ENCODE data around the gene MRPL47.
"Not testable (repeated sequence)": the region's sequence is repeated elsewhere in the genome, so short reads cannot be mapped to it uniquely, and the experiment has no call there.

MRPL47 gene

DNA sequence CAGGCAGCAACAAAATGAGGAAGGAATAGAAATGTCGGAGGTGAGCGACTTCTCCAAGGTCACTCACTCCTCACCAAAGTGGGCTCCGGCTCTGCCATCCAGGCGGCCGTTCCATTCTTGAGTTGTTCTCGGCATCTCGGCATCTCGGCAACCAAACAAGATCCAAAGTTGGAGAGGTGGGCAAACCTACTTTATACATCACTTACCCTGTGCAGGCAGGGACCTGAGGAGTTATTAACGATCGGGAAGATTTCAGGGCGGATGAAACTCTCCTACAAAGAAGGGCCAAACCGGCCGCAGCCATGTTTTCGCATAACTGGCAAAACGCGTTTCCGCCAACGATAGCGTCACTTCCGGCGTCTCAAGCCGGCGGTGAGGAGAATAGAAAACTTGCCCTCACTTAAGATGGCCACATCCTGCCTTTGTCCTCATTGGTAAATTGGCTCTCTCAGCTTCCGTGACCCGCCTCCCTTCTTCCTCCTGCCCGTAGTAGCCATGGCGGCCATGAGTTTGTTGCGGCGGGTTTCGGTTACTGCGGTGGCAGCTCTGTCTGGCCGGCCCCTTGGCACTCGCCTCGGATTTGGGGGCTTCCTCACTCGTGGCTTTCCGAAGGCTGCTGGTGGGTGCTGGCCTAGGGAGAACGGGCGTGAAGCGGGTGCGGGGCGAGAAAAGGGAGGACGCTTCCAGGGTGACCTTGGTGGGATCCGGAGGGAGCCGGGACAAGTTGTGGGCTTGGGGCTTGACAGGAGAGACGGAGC is at the start of gene MRPL47, which contains the start of gene NDUFB5:
Gene MRPL47 (minus strand): TSS at position 318 of the 758 bp plus-strand sequence. CDS start 14 bp downstream, at position 304.
Gene NDUFB5 (plus strand): TSS at position 474 of the 758 bp plus-strand sequence. CDS start 22 bp downstream, at position 496.
- DNase-seq (ENCODE audit: extremely low read depth in 1 of 2, low read depth in 1 of 2): peak; percentile 81 to 86

DNA sequence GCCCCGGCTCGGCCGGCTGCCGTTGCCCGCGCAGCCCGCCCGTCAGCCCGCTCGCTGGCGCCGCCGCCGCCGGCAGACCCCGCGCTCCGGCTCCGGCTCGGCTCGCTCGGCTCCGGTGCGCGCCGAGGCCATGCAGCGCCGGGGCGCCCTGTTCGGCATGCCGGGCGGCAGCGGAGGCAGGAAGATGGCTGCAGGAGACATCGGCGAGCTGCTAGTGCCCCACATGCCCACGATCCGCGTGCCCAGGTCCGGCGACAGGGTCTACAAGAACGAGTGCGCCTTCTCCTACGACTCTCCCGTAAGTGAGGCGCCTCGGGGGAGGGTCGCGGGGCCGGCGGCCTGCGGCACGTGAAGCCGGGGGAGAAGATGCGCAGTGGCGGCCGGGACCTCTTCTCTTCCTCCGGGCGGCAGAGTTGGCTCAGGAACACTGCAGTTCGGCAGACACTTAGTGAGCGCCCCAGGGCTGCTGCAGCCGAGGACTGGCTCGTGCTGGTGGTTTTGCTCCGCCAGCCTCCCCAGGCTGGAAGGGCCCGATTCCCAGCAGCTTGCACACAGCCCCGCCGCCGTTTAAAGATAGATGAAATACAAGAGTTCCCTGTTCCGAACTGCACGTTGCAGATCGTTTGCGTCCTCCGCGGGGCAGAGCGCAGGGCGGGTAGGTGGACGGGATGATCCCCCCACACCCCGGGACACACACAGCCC is 48.8 kb upstream of the MRPL47 start:
- DNase-seq (ENCODE audit: extremely low read depth in 1 of 2, low read depth in 1 of 2): peak; percentile 13 to 31

- DNase-seq (ENCODE audit: extremely low read depth in 1 of 2, low read depth in 1 of 2): peak; percentile 17 to 37
Observed at GRCh38 chr3:179652447-179653095, 48.1 kb upstream of the MRPL47 start, which contains the start of gene USP13. Gene USP13 (plus strand): TSS chr3:179653040. CDS start chr3:179653226, 186 bp downstream.

- no peak for DNase-seq (ENCODE audit: extremely low read depth in 1 of 2, low read depth in 1 of 2)
Observed at GRCh38 chr3:179651687-179652446, 47.4 kb upstream of the MRPL47 start.

DNA sequence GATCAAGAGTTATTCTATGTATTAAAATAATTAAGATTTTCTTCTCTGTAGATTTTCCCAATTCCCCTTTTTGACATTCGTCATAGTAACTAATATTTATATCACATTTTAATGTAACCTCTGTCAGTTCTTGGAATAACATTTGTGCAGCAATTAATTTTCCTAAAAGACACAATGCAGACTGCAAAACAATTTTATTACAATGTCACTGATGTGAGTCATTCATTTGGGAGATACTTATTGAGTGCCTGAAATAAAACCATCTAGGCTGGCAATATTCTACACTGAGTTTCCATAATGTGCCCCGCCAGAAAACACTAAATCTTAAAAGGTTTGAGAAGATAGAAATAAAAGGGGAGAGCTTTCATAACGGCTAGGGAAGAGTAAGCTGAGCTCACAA is 41.7 kb upstream of the MRPL47 start:
- DNase-seq (ENCODE audit: extremely low read depth in 1 of 2, low read depth in 1 of 2): no peak

- not testable (repeated sequence) for DNase-seq (ENCODE audit: extremely low read depth in 1 of 2, low read depth in 1 of 2)
Observed at GRCh38 chr3:179643837-179644236, 39.4 kb upstream of the MRPL47 start.

DNA sequence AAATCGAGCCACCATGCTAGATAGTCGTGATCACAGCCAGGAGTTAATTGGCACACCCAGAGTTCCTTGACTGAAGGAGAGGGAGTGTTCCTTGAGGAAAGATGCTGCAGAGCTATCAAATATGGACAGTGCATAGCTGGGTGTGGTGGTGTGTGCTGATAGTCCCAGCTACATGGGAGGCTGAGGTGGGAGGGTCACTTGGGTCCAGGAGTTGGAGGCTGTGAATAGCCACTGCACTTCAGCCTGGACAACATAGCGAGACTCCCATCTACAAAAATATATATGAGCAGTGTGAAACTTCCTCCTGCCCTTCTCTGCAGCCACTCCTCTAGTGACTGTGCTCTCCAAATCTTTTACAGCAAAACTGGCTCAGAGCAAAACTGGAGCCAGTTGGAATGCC is 38.4 kb upstream of the MRPL47 start:
- DNase-seq (ENCODE audit: extremely low read depth in 1 of 2, low read depth in 1 of 2): no peak

DNA sequence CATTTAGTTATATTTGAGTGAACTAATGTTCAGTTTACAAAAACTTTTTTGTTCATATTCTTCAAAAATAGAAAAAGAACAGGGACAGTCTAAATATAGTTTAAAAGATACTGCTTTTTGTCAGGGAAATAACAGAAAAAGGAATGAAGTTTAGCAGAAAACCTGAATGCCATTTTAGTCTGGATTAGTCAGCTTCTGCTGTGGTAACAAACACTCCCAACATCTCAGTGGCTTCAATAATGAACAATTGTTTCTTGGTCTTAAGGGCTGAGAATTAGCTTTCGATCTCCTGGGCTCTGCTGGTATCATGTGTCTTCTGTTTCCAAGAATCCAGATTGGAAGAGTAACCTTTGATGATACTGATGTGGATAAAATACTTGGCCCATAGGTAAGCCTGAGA is 36.0 kb upstream of the MRPL47 start:
- no peak for DNase-seq (ENCODE audit: extremely low read depth in 1 of 2, low read depth in 1 of 2)

GRCh38 chr3:179630753-179631451 is 26.5 kb upstream of the MRPL47 start:
- no peak for DNase-seq (ENCODE audit: extremely low read depth in 1 of 2, low read depth in 1 of 2)

- DNase-seq (ENCODE audit: extremely low read depth in 1 of 2, low read depth in 1 of 2): no peak
Observed at GRCh38 chr3:179624451-179624850, 20.0 kb upstream of the MRPL47 start.

GRCh38 chr3:179622023-179622422 is 17.6 kb upstream of the MRPL47 start:
- DNase-seq (ENCODE audit: extremely low read depth in 1 of 2, low read depth in 1 of 2): no peak

DNA sequence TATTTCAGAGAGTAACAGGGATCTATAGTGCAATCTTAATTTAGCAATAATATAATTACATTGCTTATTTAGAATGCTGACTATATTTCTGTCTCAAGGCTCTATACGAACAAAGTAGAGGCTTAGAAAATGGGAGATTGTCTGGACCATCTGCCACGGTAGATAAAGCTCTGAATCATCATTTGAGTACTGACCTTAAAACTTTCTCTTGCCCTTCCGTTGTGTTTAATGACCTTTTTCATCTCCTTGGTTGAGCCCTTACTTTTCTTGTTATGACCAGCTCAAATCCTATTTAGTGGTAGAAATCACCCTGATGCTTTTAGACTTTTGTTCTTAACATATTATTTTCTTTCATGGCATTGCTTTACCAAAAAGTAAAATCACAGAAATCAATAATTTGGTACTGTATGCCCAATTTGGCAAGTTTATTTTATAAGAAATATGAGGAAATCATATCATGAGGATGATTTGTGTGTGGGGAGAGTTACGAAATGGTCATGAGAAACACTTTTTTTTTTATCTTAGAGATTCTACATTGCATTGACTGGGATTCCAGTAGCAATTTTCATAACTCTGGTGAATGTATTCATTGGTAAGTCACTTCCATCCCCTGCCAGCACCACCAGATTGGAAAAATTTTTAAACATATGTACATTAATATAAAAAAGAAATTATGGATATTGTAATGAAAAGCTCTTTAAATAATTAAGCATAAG is 11.2 kb upstream of the MRPL47 start:
- DNase-seq (ENCODE audit: extremely low read depth in 1 of 2, low read depth in 1 of 2): no peak

- DNase-seq (ENCODE audit: extremely low read depth in 1 of 2, low read depth in 1 of 2): no peak
Observed at GRCh38 chr3:179613807-179614206, 9.4 kb upstream of the MRPL47 start.

- no peak for DNase-seq (ENCODE audit: extremely low read depth in 1 of 2, low read depth in 1 of 2)
Observed at GRCh38 chr3:179610066-179610465, 5.6 kb upstream of the MRPL47 start.

DNA sequence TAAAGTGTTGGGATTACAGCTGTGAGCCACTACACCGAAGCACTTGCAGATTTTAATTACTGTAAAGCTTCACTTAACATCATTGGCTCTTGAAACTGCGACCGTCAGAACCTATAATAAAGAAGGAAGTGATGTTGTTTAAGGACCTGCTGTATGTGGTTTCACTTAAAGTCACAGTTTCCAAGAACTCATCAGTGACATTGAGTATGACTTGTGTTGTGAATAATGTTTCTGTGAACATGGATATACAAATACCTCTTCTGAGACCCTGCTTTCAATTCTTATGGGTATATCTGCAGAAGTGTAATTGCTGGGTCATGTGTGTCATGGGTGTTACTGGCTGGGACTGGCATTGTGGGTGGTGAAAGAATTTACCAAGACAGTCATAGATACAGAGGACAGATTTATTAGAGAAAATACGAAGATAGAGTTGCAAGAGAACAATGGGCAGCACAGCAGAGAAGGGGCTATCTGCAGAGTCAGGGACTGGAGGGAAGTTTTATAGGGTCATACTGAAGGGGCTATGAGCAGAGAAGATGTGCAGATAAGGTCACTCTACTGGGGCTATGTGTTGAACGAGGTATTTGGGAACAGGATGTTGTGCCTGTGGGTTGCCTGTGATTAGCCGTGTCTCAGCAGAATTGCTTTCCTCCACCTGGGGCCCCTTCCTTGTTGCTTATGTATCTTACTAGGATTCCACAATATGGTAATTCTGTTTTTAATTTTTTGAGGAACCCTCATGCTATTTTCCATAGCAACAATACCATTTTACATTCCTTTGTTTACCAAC is 4.7 kb upstream of the MRPL47 start:
- no peak for DNase-seq (ENCODE audit: extremely low read depth in 1 of 2, low read depth in 1 of 2)

DNA sequence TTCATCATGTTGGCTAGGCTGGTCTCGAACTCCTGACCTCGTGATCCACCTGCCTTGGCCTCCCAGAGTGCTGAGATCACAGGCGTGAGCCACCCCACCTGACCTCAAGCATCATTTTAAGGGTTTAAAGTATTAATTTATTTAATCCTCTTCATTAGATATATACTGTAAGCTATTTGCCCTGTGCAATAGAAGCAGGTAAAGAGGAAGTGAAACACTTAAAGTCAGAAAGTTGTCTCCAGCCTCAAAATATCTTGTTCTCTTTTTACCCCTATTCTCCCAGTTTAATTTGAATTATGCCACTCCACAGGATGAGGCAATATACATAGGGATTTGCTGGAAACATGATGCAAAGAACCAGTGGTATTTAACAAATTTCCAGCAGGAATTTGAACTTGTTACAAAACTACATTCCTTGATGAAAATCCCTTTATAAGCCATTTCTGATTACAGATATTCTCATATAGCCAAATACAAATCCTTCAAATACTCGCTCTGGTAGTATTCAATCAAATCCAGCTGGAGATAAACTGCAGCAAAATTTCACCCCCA is 2.2 kb upstream of the MRPL47 start:
- DNase-seq (ENCODE audit: extremely low read depth in 1 of 2, low read depth in 1 of 2): no peak

DNA sequence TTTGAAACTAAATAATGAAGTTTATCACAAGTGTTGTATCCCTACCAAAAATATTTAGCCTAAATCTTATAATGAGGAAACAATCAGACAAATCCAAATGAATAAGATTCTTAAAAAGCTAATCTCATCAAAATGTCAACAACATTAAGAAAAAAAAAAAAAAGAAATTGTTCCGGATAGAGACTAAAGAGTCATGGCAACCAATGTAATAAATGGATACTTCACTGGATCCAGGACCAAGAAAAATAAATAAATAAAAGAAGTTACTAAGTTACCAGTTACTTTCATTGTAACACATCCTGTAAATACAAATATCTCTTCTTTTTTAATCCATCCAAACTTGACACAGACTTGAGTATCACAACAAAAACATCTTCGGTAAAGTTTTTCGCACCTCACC is 607 bp downstream of the MRPL47 start:
- DNase-seq (ENCODE audit: extremely low read depth in 1 of 2, low read depth in 1 of 2): no peak

DNA sequence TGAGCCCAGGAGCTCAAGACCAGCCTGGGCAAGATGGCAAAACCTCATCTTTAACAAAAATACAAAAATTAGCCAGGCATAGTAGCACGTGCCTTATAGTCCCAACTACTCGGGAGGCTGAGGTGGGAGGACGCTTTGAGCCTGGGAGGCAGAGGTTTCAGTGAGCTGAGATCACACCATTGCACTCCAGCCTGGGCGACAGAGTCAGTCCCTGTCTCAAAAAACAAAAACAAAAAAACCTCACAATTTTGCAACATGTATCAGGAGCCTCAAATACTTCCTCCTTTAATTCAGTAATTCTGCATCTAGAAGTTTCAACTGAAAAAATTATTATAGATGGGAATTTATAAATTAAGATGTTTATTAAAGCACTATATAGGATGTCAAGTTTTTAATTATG is 1.1 kb downstream of the MRPL47 start:
- DNase-seq (ENCODE audit: extremely low read depth in 1 of 2, low read depth in 1 of 2): no peak

Measured in activated CD8-positive, alpha-beta memory T cell treated with anti-CD3 and anti-CD28 coated beads for 1 hour (primary cell).